NT2/D1 (cell line): ENCODE results near the gene PLEKHH1.

ENCODE experiments used
- SUZ12 ChIP-seq: IDR thresholded peaks from 2 replicates; pipeline ENCODE4 v1.6.1; 2011; ENCODE audit not compliant: insufficient read length, insufficient read depth; ENCODE audit errors: extremely low read depth
- YY1 ChIP-seq: IDR thresholded peaks from 2 replicates; pipeline ENCODE4 v1.6.1; 2011; ENCODE audit not compliant: insufficient read length, insufficient read depth
- ZNF274 ChIP-seq: IDR thresholded peaks from 2 replicates; pipeline ENCODE4 v1.6.1; 2011; ENCODE audit warnings: mild to moderate bottlenecking, low read depth, low read length

DNA sequence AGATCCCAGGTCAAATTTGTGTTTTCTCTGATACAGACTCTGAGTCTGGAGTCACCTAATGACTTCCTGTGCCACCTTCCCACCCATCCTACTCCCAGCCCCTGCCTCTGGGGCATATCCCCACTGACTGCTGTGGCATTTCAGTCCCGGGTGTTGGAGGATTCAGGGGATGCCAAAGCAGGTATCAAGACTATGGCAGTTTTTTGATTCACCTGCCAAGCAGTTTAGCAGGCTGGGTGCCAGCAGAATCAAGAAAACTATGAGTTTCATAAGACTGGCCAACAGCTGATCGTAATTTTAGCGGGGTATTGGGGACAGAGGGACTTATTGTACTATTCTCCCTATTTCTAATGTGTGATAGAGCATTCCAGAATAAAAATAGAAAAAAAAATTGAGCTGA, 4.6 kb downstream of the PLEKHH1 start:
- TF ChIP-seq ZNF274, result no peak
- TF ChIP-seq YY1, result no peak
- TF ChIP-seq SUZ12, result no peak
